Measurements from ENCODE around the gene NAA10.

The NAA10 gene

DNA sequence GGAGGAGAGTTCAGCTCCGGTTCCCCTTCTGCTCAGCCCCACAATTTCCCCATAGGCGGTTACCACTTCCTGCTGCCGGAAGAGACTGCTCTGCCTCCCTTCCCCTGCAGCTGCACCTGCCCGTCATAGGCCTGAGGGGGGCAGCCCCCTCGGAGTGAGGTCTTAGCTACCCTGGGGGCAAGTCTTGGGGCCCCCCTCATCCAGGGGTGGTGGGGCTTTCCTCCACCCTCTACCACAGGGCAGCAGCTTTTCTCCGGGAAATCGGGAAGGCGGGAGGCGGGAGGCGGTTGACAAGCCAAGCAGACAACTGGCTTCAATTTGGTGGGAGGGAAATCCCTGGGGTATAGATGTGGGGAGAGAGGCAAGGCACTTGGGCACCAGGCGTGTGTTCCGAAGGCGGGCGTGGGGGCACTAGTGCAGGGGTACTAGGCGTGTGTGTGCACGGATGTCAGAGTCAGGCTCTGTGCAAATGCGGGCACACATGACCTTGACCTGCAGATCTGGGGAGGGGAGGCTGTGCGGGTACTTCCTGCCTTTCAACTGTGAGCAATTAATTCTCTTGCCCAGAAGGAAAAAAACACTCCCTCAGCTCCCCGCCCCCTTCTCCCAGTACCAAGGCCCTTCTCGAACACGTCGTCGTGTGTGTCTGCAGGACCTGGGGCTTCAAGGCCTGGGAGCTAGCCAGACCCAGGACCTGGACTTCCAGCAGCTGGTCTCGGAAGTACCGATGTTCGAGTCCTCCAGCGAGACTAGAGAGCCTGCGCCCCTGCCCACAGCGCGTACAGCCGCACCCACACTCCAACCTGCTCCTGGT lies 7.8 kb downstream of the NAA10 start:
- DNase-seq, result no peak

DNA sequence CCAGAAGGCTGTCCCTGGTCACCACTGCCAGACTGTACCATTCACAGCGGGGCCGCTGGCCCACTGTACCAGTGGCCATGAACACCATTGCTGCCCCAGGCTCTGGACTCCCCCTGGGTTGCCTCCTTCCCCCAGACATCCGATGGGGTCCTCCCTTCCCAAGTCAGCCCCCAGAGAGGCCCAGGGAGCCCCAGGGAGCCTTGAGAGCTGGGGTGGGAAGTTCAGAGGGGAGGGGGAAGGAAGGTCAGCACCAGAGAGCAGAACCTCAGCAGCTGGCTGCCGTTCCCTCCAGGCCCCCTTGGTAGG lies 8.3 kb downstream of the NAA10 start:
- DNase-seq, result no peak

DNA sequence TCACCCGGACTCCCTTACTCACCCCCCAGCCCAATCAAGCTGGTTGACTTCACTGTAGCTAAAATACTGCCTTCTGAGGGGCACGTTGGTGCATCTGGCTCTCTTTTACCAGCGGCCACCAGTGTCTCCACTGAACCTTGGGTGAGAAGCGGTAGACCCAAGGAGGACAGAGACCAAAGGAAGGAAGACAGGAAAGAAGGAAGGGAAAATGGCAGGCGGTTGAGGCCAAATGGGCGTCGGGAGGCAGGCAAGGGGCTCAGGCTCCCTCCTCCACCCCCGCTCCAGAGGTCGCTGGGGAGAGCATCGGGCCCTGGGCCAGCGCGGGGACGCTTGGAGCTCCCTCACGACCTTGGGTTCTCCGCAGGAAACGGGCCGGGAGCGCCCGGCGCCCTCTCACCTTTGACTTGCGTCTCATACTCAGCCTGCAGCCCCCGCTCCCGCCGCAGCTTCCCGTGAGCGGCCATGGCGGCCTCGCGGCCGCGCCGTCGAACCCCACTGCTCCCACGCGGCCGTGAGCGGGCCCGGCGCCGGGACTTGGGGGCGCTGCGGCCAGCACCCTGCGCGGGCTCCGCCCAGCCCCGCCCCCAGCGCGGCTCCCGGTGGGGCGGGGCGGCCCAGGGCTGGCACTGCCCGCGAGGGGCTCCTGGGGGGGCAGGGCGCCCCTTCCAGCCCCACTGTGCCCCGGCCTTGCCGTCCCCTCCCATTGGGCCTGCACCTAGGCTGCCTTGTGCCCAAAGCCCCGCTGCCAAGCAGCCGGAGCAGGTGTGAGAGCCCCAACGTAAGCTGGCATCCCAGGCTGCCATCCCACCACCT lies 8.9 kb downstream of the NAA10 start, which contains the start of gene ARHGAP4:
Gene ARHGAP4 (minus strand): TSS at position 526 of the 813 bp plus-strand sequence. CDS start 62 bp downstream, at position 464.
- DNase-seq, result no peak

DNA sequence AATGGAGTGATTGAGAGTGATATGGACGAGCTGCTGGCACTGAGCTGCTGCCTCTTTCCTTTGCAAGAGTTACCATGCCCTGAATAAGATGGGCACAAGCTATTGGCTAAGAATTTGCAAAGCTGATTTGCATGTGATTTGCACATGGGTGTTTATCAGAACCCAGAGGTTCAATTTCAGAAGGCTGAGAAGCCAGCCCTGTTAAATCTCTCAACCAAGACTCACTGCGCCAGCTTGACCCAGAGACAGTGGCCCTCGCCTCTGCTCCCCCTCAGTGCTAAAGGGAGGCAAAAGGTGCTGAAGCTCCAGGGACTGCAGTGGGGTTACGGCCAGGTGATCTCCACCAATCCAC lies 9.5 kb downstream of the NAA10 start:
- no peak for DNase-seq

DNA sequence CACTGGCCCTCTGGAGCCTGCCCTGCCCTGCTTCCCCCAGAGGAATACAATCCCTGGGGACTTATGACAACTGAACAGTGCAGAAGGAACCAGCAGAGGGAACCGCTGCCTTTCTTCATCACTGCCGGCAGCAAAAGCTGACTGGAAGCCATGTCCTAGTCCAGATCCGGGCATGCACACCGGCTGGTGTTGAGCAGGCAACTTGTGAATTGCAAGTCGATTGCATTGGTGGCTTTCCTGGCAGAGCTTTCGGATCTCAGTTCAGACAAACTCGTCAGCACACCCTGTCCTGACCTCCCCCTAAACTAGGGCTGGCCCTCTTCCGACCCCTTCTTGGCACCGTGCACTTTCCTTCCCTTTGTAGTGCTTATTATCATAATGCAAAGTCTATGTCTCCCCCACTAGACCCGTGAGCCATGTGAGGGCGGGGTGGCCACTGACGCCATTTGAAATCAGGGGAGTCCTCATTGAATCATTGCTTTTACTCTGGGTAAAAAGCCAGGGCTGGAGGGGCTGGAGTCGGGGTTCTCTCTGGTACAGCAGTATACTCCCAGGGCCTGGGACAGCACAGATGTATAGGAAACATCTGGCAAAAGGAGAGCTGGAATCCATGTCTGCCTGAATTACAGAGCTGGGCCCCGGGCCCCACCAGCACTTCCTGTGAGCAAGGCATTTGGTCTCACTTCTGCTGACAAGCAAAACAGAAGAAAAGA lies 10.5 kb downstream of the NAA10 start:
- no peak for DNase-seq

DNA sequence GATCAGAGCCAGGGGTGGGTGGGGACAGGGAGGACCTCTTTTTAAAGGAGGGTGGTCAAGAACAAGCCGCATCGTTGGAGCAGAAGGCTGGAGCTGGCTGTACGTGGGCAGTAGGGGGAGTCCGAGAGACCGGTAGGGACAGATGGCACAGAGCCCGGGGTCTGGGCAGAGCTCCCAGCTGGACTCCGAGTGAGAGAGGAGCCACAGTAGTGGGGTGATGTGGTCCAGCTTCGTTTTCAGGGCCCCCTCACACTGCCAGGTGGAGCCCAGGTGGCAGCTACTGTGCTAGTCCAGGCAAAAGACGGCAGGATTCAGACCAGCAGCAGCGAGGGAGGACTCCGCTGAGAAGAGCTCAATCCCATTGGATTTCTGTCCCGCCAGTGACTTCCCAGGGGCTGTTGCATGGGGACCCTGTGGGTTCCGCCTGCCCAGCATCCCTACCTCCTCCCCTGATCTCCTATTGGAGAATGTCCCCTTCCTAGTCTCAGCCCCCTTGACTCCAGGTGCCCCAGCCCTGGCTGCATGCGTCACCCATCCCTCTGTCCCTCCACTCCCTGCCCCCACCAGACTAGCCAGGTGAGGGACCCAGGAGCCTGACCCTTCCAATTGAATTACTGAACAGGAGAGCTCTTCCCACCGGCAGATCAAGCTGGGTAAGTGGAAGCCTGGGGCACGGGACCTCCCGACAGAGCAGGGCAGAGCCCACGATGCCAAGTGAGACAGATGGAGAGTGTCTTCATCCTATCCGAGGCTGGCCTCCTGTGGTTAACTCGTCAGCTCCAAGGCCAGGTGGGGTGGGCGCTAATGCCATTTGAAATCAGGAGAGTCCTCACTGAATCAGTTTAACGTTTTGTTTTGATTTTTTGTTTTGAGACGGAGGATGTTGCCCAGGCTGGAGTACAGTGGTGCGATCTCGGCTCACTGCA lies 11.6 kb downstream of the NAA10 start:
- no peak for DNase-seq

DNA sequence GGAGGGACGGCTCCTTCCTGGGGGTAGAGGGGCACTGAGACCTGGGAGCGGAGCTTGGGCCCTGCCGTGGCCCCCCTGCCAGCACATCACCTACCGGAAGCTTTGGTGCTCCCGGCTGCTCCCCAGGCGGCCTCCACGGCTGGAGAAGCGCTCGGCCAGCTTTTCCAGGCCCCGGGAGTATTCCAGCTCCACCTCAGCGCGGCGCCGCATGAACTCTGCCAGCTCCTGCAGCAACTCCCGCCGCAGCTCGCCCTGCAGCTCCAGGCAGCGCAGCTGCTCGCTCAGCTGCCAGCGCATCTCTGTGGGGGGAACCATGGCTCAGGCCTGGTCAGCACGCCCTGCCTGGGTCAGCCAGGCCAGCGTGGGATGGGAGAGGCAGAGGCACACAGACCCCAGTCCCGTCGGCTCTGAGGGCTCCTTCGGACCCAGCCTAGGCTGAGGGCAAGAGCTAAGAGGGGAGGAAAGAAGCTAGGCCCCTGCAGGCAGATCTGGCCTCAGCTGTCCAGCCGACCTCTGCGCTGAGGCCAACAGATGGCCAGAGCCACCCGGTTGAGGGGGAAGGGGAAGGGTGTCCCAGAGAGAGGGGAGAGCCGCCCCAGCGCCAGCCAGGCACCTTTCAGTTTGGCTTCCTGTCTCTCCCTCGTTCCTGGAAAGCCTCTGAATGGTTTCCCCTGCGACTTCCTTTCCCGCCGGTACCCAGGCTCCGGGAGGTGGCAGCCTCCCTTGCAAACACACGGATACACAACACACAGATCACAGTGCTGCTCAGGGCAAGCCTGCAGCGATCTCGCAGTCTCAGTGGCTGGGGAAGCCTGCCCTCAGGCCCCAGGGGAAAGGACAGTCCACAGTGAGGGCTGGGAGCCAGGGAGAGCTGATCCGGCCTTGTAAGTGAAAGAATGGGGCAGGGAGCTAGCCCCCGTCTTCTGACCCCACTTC lies 13.1 kb downstream of the NAA10 start:
- no peak for DNase-seq

DNA sequence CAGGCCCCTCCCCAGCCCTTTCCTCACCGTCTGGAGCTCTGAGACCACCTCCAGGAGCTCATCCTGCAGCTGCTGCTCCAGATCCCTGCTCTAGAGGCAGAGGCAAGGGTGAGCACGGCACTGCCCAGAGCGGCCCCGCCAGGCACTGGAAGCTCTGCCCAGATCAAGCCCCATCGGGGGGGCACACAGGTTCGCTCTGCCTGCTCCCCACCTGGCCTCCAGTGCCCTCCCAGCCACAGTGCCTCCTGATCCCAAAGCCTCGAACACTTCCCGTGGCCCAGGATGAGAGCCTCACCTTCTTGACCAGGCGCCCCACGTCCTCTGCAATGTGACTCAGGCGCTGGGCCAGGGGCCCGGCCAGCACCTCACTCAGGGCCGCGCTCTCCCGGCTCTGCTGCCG lies 13.8 kb downstream of the NAA10 start:
- no peak for DNase-seq

DNA sequence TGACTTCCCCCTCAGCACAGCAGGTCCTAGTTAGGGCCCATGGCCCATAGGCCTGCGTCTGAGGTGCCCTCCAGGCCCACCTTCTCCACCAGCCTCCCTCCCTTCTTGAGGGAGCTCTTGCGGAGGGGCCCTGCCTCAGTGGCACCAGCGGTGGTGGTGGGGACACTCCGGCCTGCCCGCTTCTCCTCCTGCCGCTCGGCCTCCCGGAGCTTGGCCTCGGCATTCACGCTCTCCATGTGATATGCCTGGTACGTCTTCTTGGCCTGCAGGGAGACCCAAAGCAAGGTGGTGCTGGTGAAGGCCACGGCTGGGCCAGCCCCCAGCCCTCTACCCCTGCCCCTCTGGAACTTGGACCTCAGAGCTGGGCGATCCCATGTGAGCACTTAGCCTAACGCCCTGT lies 14.3 kb downstream of the NAA10 start:
- no peak for DNase-seq

DNA sequence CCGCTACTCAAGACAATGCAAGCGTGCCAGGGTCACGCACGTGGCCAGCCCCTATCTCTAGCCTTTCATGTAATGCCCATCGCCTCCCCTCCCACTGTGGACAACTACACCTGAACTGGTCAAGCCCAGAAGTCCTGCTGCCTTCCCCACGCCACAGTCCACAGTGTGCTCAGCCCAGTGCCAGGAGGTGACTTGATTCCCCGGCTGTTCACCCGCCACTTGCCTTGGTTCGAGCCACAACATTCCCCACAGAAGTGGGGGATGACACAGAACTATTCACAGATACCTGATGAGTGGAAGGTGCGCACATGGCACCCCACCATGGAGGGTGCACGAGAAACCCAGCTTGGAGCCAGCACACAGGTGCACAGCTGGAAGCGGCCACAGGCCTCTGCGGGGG lies 15.6 kb downstream of the NAA10 start:
- no peak for DNase-seq

DNA sequence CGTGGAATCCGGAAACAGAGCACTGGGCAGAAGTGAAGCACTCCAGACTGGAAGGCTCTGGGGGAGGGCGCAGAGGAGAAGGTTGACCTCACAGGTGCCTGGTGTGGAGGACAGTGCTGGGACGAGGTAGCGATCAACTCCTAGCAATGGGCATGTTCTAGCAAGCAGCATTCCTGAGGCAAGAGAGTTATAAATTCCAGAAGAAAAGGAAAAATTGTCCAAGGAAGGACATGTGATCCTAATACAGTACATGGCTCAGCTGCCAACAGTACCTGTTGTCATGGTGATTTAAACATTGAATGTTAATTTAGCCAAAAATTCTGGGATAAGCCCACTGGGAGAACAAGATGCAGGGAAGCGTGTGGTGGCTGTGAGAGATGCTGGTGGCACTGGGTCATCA lies 17.0 kb downstream of the NAA10 start:
- DNase-seq, result no peak

DNA sequence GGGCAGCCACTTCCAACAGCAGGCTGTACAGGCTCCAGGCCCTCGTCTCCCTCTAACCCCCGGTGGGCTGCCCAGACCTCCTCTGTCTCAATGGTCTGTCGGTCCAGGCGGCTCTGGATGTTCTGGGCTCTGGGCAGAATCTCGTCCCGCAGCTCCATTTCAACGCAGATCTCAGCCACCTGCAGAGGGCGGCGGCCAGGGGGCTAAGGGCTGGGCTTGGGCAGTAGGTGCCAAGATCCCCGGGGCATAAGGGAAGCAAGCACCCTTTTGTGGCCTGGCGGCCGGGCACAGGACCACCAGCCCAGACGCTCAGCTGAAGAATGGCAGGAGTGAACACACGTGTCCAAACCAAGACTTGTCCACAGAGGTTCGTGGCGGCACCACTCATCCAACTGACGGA lies 21.1 kb downstream of the NAA10 start:
- DNase-seq, result no peak

DNA sequence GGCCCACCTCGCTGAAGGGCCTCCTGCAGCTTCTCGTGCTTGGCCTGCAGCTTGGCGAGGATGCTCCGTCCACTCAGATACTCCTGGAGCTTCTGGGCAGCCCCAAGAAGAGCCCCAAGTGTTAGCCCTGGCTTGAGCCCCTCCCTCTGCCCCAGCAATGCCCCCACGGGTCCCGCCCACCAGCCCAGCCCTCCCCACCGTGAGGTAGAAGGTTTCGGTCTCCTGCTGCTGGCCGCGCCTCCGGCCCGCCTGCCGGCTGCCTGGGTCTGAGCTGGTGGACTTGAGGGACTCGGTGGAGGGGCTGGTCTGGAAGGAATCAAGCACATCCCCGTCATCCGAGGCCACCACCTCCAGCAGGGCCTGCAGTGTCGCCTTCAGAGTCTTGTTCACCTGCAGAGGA lies 21.6 kb downstream of the NAA10 start:
- DNase-seq, result no peak

DNA sequence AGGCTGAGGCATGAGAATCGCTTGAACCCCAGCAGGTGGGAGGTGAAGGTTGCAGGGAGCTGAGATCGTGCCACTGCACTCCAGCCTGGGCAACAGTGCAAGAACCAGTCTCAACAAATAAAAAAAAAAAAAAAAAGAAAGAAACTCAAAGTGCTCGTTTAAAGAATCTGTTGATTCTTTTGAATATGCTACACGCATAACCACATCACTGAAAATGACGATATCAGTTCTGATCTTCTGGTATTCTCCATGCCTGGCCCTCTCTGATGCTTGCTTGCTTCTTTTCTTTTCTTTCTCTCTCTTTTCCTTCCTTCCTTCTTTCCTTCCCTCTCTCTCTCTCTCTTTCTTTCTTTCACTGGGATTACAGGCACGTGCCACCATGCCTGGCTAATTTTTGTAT lies 23.0 kb downstream of the NAA10 start:
- DNase-seq, result no peak

DNA sequence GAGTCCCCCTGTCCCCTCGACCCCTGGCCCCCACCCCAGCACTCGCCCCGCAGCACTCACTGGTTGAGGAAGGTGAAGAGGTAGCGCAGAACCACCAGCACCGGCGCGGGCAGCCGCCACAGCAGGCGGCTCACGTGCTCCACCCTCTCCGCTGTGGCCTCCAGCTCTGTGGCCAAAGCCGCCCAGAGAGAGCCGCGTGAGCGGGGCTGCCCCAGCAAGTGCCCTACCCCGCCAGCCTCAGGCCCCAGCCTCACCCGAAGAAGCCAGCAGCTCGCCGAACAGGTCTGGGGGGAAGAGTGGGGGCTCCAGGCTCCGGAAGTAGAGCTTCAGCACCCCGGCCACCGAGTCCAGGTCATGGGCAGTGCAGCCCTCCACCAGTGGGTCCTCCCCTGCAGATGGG lies 24.4 kb downstream of the NAA10 start:
- DNase-seq, result no peak

DNA sequence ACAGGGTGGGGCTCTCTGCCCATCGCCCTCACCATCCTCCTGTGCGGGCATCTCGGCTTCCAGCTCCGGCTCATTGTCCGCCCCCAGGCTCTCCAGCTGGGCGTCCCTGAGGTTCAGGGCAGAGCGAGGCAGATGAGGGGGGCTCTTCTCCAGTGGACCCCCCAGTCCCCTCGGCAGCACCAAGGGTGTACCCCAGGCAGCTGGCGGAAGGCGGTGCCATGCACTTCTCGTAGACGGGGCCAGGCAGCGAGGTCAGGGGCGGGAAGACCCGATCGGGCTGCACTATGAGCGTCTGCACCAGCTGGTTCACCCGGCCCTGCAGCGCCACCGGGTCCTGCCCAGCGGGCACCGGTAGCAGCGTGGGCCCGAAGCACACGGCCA lies 24.9 kb downstream of the NAA10 start:
- DNase-seq, result no peak

DNA sequence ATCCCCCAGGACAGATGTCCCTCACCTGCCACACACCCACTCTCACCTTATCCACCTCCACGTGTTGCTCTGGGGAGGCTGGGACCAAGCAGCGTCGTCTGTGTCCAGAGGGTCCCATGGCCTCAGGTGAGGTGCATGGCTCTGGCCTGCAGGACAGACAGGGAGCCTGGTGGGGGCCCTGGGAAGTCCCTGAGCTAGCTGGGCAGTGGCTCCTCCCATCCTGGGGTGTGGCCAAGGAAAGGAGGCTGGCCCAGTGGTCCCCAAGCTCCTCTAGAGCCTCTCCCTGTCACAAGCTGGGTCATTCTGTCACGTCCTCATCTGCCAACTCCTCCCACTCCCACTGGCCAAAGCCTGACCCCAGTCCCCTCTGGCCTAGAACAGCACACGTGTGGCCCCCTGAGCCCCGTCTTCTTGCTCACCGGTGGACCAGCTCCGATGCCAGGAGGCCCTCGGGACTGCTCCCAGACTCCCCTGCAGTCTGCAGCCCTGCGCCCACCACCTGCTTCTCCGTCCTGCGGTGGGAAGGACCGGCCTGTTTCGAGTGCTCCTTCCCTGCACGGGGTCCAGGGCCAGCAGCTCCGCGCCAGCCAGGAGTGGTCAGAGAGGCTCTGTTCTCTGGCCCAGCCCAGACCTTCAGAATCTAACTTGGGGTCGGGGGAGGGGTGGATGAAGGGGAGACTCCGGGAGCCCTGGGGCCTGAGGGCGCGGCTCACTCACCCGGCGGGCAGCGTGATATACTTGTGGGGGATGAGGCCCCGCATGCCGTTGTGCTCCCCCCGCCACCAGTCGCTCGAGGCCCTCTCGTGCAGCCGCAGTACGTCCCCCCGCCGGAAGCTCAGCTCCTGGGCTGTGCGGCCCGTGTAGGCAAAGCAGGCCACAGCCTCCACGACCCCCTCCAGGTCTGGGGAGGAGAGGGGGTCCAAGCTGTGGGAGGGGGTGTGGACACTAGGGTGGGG lies 25.5 kb downstream of the NAA10 start:
- no peak for DNase-seq

DNA sequence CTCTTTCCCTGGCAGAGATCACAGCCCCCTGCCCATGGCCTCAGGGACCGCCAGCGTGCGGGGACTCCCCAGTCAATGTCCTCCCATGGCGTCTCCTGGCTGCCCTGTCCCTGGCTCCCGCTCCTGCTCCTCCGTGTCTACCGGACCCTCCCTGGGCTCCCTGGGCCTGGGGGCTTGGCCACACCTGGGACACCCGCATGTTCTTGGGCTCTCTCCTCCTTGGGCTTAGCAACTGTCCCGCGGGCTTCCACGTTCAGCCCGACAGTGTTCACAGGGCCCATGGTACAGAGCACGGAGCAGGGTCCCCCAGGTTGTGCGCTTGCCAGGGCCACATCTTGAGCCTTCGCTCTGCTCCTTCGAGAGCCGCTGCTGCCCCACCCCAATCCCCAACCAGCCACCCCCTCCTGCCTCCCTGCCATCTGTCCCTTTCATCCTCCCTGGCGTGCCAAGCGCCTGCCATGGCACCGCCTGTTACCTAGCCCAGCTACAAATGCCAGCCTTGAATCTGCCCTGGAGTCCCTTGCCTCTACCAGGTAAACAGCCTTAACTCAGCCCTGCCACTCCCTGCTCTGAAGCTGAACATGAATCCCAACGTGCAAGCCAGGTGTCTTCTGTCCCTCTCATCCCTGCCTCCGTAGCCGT lies 26.5 kb downstream of the NAA10 start:
- no peak for DNase-seq

DNA sequence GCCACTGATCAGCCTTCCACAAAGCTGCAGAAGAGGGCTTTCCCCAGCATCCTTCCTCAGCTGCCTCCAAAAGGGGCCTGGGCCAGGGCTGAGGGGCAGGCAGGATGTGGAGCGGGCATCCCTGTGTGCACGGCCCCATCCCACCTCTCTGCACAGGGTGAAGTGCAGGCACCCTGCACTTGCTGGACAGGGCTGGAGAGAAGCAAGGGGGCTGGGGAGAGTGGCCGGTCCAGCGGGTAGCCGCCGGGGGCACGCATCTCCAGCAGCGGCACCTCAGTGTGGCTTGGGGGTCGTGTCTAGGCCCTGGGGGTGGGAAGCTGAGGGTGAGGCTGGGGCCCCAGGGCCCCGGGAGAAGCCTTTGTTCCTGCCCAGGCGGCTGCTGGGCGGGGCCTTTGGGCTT lies 27.4 kb downstream of the NAA10 start:
- no peak for DNase-seq
